ENCODE data around the gene DAB1.

Gene DAB1

GRCh38 chr1:56985857-56986256 lies 438.0 kb downstream of the DAB1 start:
- H3K4me3 ChIP-seq (ENCODE audit: low read length): no peak overlapping the region
- no peaks in the 10 kb centered on the region for H4K20me1 ChIP-seq (ENCODE audit: control insufficient read depth, insufficient read depth, low read depth, low read length)
- H3F3A ChIP-seq (ENCODE audit: control insufficient read depth, insufficient read depth): no peaks in the 10 kb centered on the region
- TF ChIP-seq EZH2phosphoT487 (IDR thresholded peaks at IDR 0.05; ENCODE audit: borderline replicate concordance, low read length): no peak
- no peak for TF ChIP-seq CTCF (IDR thresholded peaks at IDR 0.05; ENCODE audit: low read depth, low read length, poor library complexity, severe bottlenecking)
- no peaks in the 10 kb centered on the region for H3K27me3 ChIP-seq (ENCODE audit: control insufficient read depth, low read length)
- no peaks in the 10 kb centered on the region for H3K36me3 ChIP-seq (ENCODE audit: control insufficient read depth, low read length)
- no peaks in the 10 kb centered on the region for H3K9me2 ChIP-seq (replicated peaks; ENCODE audit: control insufficient read depth, low read length)
- H3K79me2 ChIP-seq (ENCODE audit: control insufficient read depth, low read length): no peaks in the 10 kb centered on the region
- no peak overlapping the region for H3K4me2 ChIP-seq (ENCODE audit: low read length)
- H3K27ac ChIP-seq (ENCODE audit: low read depth, low read length): no peak overlapping the region
- H3K9me3 ChIP-seq (ENCODE audit: control insufficient read depth, insufficient read depth, low read length): no peaks in the 10 kb centered on the region
- H3K4me1 ChIP-seq (ENCODE audit: control insufficient read depth, low read length): no peaks in the 10 kb centered on the region

GRCh38 chr1:56983484-56983883 lies 440.4 kb downstream of the DAB1 start:
- no peaks in the 10 kb centered on the region for H3F3A ChIP-seq (ENCODE audit: control insufficient read depth, insufficient read depth)
- no peaks in the 10 kb centered on the region for H3K9me3 ChIP-seq (ENCODE audit: control insufficient read depth, insufficient read depth, low read length)
- no peak overlapping the region for H3K4me2 ChIP-seq (ENCODE audit: low read length)
- no peaks in the 10 kb centered on the region for H4K20me1 ChIP-seq (ENCODE audit: control insufficient read depth, insufficient read depth, low read depth, low read length)
- no peaks in the 10 kb centered on the region for H3K27me3 ChIP-seq (ENCODE audit: control insufficient read depth, low read length)
- no peaks in the 10 kb centered on the region for H3K4me1 ChIP-seq (ENCODE audit: control insufficient read depth, low read length)
- no peaks in the 10 kb centered on the region for H3K79me2 ChIP-seq (ENCODE audit: control insufficient read depth, low read length)
- TF ChIP-seq EZH2phosphoT487 (IDR thresholded peaks at IDR 0.05; ENCODE audit: borderline replicate concordance, low read length) (no peak), CTCF (IDR thresholded peaks at IDR 0.05; ENCODE audit: low read depth, low read length, poor library complexity, severe bottlenecking) (no peak)
- no peak overlapping the region for H3K27ac ChIP-seq (ENCODE audit: low read depth, low read length)
- no peaks in the 10 kb centered on the region for H3K9me2 ChIP-seq (replicated peaks; ENCODE audit: control insufficient read depth, low read length)
- H3K36me3 ChIP-seq (ENCODE audit: control insufficient read depth, low read length): no peaks in the 10 kb centered on the region
- no peak overlapping the region for H3K4me3 ChIP-seq (ENCODE audit: low read length)

- no peak overlapping the region for H3K4me2 ChIP-seq (ENCODE audit: low read length)
- H3K9me2 ChIP-seq (replicated peaks; ENCODE audit: control insufficient read depth, low read length): no peaks in the 10 kb centered on the region
- no peaks in the 10 kb centered on the region for H3K36me3 ChIP-seq (ENCODE audit: control insufficient read depth, low read length)
- H3K27me3 ChIP-seq (ENCODE audit: control insufficient read depth, low read length): no peaks in the 10 kb centered on the region
- no peaks in the 10 kb centered on the region for H3K4me1 ChIP-seq (ENCODE audit: control insufficient read depth, low read length)
- H3F3A ChIP-seq (ENCODE audit: control insufficient read depth, insufficient read depth): no peaks in the 10 kb centered on the region
- no peaks in the 10 kb centered on the region for H3K9me3 ChIP-seq (ENCODE audit: control insufficient read depth, insufficient read depth, low read length)
- H3K4me3 ChIP-seq (ENCODE audit: low read length): no peak overlapping the region
- H3K79me2 ChIP-seq (ENCODE audit: control insufficient read depth, low read length): no peaks in the 10 kb centered on the region
- TF ChIP-seq CTCF (IDR thresholded peaks at IDR 0.05; ENCODE audit: low read depth, low read length, poor library complexity, severe bottlenecking) (no peak), EZH2phosphoT487 (IDR thresholded peaks at IDR 0.05; ENCODE audit: borderline replicate concordance, low read length) (no peak)
- H3K27ac ChIP-seq (ENCODE audit: low read depth, low read length): no peak overlapping the region
- no peaks in the 10 kb centered on the region for H4K20me1 ChIP-seq (ENCODE audit: control insufficient read depth, insufficient read depth, low read depth, low read length)
These were observed 443.7 kb downstream of the DAB1 start for GRCh38 chr1:56979986-56980755.

Measured in DOHH2 (cell line).